NK-92 (cell line): ENCODE measurements around the gene GNB5.

Experiments used
- DNase-seq: peaks from one replicate; lab custom pipeline; 2025; ENCODE audit not compliant: unreplicated experiment; lab: John Stamatoyannopoulos, UW

Gene GNB5

DNA sequence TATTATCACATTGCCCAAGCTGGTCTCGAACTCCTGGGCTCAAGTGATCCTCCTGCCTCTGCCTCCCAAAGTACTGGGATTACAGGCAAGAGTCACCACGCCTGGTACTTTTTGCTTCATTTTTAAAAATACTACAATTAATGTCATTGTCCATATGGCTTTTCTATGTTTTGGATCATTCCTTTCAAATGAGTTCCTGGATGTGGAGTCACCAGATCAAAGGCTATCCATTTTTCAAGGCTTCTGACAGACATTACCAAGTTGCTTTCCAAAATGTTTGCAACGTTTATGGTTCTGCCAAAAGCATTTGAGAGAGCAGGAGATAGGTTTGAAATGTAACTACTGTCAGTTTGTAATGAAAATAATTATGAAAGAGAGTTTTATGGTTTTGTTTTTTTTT lies 44.4 kb downstream of the GNB5 start:
- no peak for DNase-seq

DNA sequence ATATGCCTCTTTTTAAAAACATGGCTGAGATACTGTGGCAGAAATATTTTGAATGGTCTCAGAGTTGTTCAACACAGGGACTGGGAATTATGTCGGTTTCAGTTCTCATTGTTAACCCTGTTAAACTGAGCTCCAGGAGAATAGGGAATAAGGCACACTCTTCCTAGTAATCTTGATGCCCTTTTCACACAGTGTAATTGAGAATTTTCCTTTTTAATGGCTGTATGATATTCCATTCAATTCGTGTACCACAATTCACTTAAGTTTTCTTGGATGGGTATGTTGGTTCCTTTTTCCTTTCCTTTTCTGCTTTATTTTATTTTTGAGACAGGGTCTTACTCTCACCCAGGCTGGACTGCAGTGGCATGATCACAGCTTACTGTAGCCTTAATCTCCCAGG lies 44.9 kb downstream of the GNB5 start:
- no peak for DNase-seq

DNA sequence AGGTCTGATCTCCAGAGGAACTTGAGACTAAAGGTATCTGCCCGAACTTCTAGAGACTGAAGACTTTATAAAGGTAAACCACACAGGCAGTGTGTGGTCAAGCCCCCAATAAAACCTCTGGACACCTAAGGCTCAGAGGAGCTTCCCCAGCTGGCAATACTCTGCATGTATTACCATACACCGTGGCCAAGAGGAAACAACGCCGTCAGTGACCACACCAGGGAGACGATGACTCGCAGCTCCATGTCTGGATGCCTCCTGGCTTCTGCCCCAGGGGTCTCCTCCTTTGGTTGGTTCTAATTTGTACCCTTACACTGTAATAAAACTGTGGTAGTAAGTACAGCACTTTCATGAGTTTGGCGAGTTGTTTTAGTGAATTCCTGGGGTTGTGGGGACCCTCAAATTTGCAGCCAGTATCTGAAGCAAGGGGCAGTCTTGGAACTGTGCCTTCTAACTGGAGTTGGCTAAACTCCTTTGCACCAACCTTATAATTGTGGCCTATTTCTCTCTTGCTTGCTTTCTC lies 46.5 kb downstream of the GNB5 start:
- DNase-seq: no peak

DNA sequence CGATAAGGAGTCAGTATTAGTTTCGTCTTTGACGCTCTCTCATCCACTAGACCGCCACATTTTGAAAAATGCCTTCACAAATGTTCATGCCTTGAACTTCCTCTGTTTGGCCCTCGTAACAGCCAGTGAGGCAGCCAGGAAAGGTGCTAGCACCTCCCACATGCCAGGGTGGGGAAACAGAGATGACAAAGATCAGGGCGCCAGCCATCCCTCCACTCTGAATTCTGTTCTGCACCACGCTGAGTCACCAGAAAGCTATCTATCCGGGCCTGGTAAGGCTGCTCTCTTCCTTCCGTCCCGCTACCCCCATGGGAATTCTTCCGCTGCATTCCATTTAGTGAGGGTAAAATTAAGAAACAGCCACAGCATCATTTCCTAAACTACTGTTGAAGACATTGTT lies 47.3 kb downstream of the GNB5 start:
- no peak for DNase-seq

DNA sequence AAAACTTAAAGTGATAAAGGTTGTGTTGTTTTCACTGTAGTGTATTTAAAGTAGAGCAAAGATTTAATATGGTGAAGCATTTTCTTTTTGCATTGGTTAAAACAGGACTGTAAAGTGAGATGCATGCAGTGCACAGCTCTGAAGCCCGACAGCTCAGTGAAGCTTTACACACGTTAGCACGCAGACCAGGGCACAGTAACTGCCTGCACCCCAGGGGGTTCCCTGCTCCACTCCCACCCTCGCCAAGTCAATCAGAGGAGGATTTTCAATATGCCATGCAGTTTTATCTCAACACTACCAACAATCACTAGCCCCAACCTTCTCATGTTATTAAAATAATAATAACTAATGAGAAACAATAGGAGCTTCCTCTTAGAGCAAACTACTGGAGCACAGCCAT lies 50.5 kb downstream of the GNB5 start:
- no peak for DNase-seq

DNA sequence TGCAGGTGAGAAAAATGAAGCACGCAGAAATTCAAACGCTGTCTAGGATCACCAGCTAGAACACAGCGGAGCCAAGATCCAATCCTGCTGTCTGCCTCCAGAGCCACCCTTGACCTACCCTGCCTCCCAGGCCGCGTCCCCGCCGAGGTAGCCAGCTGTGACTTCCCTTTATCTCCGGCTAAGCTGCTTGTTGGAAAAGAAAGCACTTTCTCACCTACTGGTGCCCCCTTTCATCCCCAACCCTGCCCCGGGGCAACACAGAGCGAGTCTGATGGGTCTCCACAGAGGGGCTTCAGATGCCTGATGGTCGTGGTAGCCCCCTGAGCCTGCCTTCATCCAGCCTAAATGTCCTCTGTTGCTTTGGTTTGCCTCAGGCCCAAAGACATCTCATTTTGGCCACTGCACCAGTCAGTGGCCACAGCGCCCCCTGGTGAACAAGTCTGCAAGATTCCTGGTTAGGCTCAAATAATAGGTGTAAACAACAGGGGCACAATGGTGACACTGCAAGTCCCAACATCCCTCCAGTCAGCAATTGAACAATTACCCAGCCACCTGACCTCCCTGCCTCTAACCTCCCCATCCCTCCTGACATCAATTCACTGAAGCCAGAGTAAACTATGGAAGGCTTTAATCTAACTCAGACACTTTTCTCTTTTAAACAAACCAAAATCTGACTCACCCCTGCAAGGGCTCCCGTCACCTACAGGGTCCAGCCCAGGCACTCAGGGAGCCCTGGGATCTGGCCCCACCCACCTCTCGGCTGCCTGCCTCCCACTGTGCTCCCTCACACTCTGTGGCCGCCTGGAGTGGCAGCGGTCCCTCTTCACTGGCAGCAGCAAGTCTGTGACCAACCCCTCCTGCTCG lies 51.4 kb downstream of the GNB5 start:
- DNase-seq: no peak

DNA sequence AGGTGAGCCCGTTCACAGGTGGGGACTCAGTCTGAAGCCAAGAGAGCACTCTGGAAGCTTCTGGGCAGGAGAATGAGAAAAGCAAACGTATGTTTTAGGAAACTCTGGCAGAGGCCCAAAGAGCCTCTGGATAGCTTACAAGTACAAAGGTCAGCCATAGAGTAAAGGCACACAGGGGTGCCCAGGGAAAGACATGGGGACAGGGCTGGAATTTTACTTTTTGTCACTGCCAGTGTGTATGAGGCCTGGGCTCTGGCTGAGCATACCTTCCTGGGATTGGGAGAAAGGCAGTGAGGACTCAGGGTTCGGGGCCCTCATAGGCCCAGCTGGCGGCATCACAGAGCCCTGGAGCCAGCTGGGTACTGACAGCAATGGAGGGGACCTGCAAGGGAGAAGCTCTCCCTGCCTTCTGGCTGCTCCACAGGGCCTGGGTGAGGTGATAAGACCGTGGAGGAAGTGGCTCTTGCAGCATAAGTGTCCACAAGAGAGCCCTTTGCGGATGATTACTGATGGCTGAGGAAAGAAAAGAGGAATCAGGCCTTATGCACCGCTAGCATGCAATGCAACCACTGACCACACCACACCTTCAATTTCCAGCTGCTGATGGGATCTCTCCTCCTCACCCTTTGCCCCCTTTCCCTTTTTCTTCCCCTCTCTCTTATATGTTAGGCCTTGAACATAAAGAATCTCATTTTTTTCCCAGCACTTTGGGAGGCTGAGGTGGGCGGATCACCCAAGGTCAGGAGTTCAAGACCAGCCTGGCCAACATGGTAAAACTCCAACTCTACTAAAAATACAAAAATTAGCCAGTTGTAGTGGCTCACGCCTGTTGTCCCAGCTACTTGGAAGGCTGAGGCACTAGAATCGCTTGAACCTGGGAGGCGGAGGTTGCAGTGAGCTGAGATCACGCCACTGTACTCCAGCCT lies 53.5 kb downstream of the GNB5 start:
- no peak for DNase-seq

DNA sequence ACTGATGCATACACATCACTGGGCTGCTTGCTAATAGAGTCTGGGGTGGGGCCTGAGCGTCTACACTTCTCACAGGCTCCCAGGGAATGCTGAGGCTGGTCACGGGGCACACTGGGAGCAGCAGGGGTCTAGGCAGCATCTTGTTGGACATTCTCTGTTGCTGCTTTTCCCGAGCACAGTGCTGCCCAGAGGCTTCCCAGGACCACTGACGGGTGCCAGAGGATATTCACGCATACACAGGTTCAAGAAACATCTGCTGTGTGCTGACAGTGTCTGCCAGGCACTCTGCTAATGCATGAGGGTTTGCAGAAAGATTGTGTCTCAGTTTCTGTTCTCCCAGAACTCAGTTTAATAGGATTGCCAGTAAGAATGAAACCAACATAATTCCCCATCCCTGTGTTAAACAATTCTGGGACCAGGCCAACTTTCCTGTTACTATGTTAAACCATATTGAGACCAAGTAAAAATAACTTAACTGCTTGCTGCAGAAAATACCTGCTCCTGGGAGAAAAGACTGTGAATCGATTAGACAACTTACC lies 54.7 kb downstream of the GNB5 start:
- DNase-seq: no peak

DNA sequence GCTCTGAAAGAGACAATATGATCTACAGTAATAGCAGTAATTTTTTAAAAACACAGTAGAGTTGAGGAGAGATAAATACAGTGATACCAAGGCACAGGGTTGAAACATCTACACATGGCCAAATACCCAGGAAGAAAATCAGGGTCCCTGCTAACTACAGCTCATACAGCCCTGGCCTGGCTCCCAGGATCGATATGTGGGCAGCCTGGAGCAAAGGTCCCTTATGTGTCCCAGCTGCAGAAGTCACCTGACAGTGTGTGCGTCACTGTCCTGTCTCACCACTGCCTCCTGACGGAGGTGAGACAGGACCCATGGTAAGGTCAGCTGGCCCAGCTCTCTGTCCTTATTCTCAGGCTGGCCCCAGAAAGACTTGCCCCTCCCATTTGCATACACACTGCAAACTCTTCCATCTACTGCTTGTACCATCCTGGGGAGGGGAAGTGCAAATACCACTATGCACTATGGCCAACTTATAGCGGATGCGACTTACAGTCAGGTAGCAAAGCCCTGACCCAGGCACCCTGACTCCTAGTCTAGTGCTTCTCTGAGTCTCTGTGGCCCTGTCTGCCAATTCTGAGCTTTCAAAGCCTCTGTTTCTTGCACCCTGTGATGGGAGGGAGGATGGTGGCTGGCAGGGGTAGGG lies 56.6 kb downstream of the GNB5 start:
- DNase-seq: no peak

DNA sequence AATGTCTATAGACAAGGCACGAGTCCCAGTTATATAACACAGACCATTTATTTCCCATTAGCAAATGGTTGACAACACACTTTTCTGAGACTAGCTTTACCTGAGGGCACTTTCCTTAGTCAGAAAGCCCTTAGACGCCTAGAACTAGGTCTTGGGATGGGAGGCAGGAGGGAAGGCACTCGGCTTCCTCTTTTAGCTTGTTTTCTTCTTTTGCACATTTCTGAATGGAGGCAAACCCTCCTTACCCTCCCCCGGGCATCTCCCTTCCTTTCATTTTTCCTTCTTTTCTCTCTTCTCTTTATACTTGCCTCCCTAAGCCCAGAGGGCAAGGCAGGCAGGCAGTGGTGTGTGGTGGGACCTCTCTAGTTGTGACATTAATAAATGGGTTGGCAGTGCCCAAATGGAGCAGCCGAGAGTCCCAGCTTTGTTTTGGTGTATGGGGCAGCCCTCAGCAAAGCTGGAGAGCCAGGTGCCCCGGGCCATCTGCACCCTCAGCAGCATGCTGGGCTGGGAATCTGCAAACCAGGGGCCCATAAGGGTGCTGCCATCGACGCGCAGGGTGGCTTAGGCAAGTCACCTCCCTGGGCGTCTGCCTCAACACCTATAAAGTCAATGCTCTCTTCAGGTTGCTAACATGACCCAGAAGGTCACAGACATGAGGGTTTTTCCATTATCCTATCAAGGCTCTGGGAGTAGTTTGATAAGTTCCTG lies 57.5 kb downstream of the GNB5 start:
- no peak for DNase-seq

DNA sequence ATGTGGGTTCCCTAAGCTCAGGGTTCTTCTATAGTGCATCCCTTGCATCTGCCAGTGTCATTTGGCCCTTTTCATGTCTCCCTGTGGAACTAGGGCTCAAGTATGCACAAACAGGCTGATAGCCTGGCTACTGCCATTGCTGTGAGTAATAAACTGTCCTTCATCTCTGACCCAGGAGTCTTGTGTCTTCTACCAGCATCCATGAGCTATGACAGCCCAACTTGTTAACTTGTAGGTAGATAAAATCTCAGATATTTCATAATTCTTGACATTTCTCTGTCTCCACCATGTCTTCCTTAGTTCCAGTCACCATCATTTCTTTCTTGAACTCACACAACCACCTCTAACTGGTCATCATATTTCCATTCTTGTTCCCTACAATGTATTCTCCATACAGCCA lies 59.1 kb downstream of the GNB5 start:
- no peak for DNase-seq

DNA sequence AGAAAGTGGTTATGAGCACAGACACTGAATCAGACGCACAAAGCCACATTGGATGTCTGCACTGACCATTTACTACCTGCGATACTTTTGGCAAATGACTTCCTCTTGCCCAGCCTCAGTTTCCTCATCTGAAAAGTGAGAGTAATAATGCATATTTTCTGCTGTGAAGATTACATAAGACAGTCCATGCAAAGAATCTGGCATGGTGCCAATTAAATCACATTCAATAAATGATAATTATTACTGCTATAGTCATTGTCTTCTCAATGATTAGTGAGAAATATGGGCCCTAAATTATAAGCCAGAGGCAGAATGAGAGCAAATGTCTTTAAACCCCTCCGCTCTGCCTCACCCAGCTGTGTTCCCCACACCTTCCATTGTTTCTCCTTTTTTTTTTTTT lies 62.6 kb downstream of the GNB5 start:
- no peak for DNase-seq

DNA sequence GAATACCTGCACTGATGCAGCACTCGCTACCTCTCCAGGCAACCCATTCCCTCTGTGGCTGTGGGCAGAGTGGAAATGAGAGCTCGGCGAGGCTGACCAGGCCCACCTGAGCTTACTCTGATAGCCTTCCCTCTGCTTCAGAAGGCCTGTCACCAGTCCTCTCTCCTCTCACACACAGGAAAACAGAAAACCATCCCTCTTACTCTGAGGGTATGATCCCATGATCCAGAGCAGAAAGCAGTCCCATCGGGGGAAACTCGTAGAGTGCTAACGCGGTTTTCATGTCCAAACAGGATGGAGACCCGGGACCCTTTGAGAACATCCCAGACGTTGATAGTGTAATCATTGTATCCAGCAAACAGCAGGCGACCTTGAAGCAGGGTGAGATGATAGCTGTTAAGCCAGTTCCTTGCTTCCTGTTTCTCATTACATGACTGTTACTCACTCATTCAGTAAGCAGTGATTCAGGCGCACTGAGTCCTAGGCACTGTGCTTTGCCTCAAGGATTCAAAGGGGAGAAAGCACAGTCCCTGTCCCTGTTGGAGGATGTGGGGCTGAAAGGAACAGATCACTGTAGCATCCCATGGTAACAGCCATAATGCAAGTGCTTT lies 66.8 kb downstream of the GNB5 start:
- DNase-seq: no peak

DNA sequence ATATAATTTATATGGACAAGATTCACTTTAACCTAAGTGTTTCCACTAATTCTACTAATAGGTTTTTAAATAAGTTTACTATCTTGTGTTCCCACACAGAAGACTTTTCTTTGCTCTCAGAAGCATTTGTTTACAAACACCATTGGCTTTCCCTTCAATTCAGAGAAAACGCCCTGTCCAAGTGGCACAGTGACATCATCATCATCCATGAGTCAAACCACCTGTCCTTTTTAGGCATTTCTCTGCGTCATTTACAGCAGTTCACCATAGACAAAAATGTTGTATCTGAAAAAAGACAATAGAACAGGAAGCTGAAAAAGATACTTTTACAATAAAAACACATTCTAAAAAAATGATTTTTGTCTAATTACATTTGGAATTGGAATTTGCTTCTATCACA lies 69.3 kb downstream of the GNB5 start:
- DNase-seq: no peak

DNA sequence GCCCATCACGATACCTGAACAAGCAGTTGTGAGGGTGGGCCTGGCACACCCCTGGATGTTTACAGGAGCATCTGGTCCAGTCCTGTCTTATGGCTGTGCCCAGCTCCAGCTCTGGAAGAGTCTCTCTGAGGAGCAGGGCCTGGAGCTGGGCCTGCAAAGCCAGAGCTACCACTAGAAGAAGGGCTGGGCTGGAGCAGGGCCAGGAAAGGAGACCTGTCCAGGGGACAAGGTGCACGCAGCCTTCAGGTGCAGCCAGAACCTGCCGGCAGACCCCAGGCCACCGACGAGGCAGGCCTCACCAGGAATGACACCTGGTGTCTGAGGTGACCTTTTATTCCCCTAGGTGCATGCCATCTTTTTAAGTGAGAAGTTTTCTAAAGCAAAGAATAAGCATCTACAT lies 70.2 kb downstream of the GNB5 start:
- DNase-seq: no peak

DNA sequence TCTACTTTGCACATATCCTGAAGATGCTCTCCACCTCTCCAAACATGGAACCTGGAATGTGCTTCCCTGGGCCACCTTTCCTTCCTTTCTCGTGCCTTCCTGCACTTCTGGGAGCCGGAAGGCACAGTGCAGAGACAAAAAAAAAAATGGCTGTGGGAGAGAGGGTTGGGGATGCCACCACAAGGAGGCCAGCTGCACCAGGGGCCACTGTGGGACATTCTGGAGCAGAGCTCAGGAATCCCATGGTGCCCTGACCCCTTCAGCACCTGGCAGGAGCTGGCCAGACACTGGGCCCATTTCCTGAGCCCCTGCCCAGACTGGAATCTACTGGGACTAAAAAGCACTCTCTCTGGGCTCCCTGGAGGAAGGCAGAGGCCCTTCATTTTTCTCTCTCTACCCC lies 70.7 kb downstream of the GNB5 start:
- no peak for DNase-seq

DNA sequence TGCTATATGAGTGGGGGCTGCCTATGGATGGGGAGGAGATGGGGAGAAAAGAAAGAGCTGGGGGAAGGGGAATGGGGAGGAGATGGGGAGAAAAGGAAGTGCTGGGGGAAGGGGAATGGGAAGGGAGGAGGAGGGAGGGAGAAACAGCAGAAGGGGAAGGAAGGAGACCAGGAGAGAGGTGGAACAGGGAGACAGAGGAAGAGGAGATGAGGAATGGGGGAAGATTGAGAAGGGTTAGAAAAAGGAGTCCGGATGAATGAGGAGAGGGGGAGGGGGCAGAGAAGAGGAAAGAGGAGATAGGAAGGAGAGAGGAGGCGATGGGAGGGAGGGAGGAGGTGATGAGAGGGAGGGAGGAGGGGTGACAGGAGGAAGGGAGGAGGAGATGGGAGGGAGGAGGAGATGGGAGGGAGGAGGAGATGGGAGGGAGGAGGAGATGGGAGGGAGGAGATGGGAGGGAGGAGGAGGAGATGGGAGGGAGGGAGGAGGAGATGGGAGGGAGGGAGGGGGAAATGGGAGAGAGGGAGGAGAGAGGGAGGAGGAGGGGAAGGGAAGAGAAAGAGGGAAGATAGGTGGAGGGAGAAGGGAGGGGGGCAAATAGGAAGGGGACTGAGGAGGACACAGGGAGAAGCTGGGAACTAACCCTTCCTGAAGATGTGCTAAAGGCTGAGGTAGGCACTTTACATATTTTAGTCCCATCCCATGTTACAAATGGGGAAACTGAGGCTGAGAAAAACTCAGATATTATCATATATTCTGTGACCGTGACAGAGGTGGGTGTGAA lies 72.0 kb downstream of the GNB5 start:
- DNase-seq: no peak

DNA sequence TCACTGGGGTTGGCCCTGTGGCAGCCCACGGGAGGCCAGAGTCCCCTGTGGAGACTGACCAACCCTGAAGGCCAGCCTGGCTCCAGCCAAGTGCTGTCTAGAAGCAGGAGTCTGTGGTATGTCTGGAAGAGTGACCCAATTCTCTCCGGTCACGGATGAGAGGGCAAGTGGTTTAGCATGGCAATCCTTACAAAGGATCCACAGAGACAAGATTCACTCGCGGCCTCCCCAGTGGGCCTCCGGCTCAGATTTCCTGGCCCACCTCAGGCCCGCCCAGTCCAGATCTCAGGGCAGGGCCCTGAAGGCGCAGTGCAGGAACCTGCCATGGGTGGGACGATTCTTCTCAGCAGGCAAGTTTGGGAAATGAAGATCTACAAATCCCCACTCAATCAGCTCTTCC lies 73.6 kb downstream of the GNB5 start:
- DNase-seq: no peak
